Endothelial cell (in vitro differentiated cells): ENCODE results near the gene AMDHD2. TPM values are rescaled to one million over a fixed set of nuclear protein-coding genes. Genes with fewer than 3 reads are reported as not detected.

Experiments used
- DNase-seq: peaks from one replicate; pipeline ENCODE4 v3.0.0; 2021; ENCODE audit warnings: low spot score
- H3K27ac Mint-ChIP-seq: one replicate; pipeline ENCODE4 v1.8.0; 2021; ENCODE audit warnings: mixed read lengths, inconsistent platforms; ENCODE audit not compliant: unreplicated experiment
- H3K27me3 Mint-ChIP-seq: one replicate; pipeline ENCODE4 v1.8.0; 2021; ENCODE audit warnings: mild to moderate bottlenecking, moderate library complexity, mixed read lengths, inconsistent platforms; ENCODE audit not compliant: unreplicated experiment
- H3K36me3 Mint-ChIP-seq: one replicate; pipeline ENCODE4 v1.8.0; 2021; ENCODE audit warnings: mild to moderate bottlenecking, low read depth, mixed read lengths, inconsistent platforms; ENCODE audit not compliant: unreplicated experiment
- H3K4me1 Mint-ChIP-seq: one replicate; pipeline ENCODE4 v1.8.0; 2021; ENCODE audit warnings: mild to moderate bottlenecking, mixed read lengths, inconsistent platforms; ENCODE audit not compliant: unreplicated experiment
- H3K4me3 Mint-ChIP-seq: one replicate; pipeline ENCODE4 v1.8.0; 2021; ENCODE audit warnings: mild to moderate bottlenecking, mixed read lengths, inconsistent platforms; ENCODE audit not compliant: unreplicated experiment
- H3K9me3 Mint-ChIP-seq: one replicate; pipeline ENCODE4 v1.8.0; 2021; ENCODE audit warnings: mixed read lengths, inconsistent platforms; ENCODE audit not compliant: unreplicated experiment
- total RNA-seq: library from RNA; stranded (reverse); fragmentation: NEBNext Ultra II Directional; extraction: Animal tissue kit (Norgen Biotek cat#: 25700); gene quantifications from one replicate; pipeline ENCODE4 v1.2.1, GENCODE V29; 2021; ENCODE audit not compliant: unreplicated experiment
- TF ChIP-seq, protein P1 (sequence below): fragments of 200-600 bp; sonication (generic); IDR thresholded peaks from one replicate; pipeline ENCODE4 v1.5.0; 2021; ENCODE audit warnings: antibody characterized with exemption; ENCODE audit not compliant: unreplicated experiment

The AMDHD2 gene
- total RNA-seq, 1 donor from 2014 or later = 53.3 TPM

DNA sequence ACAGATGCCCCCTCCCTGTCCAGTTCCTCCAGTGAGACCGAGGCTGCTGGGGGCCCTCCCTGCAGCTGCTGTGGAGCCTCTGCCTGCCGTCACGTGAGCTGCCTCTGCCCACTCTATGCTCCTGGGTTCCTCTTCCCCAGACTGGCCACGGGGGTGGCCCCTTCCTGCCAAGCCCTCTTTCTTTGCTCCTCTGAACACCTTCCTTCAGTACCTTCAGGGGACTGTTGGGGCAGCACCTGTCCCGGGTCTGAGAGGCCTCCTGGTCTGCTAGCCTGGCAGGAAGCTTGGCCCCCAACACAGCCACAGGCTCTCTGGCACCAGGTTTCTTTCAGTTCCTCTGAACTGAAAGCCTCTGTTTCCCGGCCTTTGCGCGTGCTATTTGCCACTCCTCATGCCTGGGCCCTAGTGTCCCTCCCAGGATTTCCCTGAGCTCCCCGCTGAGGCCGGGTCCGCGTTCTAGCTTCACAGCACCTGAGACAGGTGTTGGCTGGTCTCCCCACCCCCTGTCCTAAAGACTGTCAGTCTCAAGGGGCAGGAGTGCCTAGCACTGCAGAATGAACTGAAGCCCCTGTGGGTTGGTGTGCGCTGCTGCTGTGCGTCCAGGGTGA is 13.0 kb upstream of the AMDHD2 start:
- H3K27ac Mint-ChIP-seq = no peak overlapping the region
- H3K27me3 Mint-ChIP-seq = peaks cover 12% of the 10 kb centered on the region
- H3K4me1 Mint-ChIP-seq = peaks cover 8% of the 10 kb centered on the region
- no peak for DNase-seq
- no peaks in the 10 kb centered on the region for H3K36me3 Mint-ChIP-seq
- TF ChIP-seq, protein P1, sequence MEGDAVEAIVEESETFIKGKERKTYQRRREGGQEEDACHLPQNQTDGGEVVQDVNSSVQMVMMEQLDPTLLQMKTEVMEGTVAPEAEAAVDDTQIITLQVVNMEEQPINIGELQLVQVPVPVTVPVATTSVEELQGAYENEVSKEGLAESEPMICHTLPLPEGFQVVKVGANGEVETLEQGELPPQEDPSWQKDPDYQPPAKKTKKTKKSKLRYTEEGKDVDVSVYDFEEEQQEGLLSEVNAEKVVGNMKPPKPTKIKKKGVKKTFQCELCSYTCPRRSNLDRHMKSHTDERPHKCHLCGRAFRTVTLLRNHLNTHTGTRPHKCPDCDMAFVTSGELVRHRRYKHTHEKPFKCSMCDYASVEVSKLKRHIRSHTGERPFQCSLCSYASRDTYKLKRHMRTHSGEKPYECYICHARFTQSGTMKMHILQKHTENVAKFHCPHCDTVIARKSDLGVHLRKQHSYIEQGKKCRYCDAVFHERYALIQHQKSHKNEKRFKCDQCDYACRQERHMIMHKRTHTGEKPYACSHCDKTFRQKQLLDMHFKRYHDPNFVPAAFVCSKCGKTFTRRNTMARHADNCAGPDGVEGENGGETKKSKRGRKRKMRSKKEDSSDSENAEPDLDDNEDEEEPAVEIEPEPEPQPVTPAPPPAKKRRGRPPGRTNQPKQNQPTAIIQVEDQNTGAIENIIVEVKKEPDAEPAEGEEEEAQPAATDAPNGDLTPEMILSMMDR = no peak
- no peaks in the 10 kb centered on the region for H3K9me3 Mint-ChIP-seq
- no peak overlapping the region for H3K4me3 Mint-ChIP-seq

DNA sequence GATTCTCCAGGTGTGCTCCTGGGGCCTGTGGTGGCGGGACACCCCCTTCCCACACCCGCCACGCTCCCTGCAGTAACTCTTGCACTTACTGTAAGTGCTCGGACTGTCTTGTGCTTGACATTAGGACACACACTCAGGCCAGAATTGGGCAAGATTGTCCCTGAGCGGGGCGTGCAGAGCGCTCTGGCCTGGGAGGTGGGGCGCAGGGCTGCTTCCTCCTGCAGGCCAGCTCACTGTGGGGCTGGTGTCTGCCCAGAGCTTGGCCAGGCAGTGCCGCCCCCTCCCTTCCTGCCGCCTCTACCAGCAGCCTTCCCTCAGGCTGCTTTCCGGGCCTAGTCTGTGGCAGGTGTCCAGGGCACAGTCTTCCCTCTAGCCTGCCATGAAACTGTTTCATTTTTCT is 12.5 kb upstream of the AMDHD2 start:
- H3K4me3 Mint-ChIP-seq = no peak overlapping the region
- no peak overlapping the region for H3K27ac Mint-ChIP-seq
- DNase-seq = no peak
- peaks cover 17% of the 10 kb centered on the region for H3K27me3 Mint-ChIP-seq
- no peaks in the 10 kb centered on the region for H3K9me3 Mint-ChIP-seq
- TF ChIP-seq, protein P1 = no peak
- no peaks in the 10 kb centered on the region for H3K36me3 Mint-ChIP-seq
- peaks cover 10% of the 10 kb centered on the region for H3K4me1 Mint-ChIP-seq

DNA sequence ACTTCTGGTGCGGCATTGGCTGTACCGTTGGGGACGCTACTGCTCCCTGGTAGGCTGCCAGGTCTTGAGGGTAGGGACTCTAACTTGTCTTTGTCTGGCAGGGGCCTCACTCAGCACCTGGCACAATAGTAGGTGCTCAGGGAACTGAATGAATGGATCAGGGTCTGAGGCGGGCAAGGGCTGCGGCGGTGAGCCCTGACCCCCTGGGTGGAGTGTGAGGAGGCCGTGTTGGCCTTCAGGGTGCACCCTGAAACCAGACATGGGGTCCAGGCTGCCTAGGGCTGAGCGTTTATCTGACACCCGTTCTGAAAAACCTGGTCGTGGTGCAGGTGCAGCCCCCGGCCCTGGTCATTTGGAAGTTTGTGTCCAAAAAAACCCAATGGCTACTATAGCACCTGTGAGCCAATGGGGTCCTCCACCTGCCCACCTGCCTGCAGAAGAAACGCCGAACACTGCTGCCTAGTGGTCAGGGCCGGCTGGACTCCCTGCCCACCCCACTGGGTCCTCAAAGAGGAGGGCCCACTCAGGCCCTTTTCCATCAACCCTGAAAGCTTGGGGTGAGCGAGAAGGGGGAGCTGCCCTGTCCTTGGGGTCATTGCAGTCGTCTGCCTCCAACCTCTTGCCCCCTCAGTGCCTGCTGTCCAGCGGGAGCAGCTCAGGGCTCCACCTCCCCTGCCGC is 11.3 kb upstream of the AMDHD2 start:
- Mint-ChIP-seq H3K36me3 (no peaks in the 10 kb centered on the region), H3K4me1 (peaks cover 14% of the 10 kb centered on the region), H3K27me3 (peaks cover 18% of the 10 kb centered on the region), H3K27ac (no peak overlapping the region), H3K9me3 (no peaks in the 10 kb centered on the region), H3K4me3 (no peak overlapping the region)
- TF ChIP-seq, protein P1 = no peak
- DNase-seq = no peak

DNA sequence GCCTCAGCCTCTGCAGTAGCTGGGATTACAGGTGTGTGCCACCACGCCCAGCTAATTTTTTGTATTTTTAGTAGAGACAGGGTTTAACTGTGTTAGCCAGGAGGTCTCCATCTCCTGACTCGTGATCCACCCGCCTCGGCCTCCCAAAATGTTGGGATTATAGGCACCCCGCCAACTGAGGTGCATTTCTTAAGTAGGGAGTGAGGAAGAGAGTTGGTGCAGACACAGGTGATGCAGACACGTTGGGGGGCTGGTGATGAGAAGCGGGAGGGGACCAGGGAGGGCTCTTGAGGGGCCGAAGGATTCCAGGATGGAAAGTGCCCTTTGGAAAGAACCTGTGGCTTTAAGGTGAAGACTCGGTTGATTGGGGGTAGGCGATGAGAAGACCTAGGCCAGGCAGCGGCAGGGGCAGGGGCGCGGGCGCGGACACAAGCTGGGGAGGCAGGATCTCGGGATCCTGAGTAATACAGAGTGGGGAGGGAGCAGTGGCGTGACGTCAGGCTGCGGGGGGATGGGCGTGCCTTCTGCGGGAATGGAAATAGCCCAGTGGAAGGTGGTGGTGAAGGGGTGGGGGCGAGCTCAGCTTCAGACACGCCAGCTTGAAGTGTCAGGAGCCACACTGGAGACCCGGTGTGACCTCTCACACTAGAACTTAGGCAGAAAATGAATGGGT is 8.9 kb upstream of the AMDHD2 start:
- Mint-ChIP-seq H3K4me3 (no peak overlapping the region), H3K4me1 (peaks cover 31% of the 10 kb centered on the region), H3K27ac (no peak overlapping the region), H3K9me3 (no peaks in the 10 kb centered on the region), H3K27me3 (peaks cover 31% of the 10 kb centered on the region), H3K36me3 (peaks cover 4% of the 10 kb centered on the region)
- TF ChIP-seq, protein P1 = no peak
- no peak for DNase-seq
